ENCODE measurements around the gene CPEB3. TPM values are rescaled to one million over a fixed set of nuclear protein-coding genes. Genes with fewer than 3 reads are reported as not detected.

The CPEB3 gene
- total RNA-seq, 2 experiments from 2014 or later: 1.2 to 1.3 TPM

GRCh38 chr10:92207061-92207460 is 83.8 kb downstream of the CPEB3 start:
- H3K4me3 Mint-ChIP-seq: no peak overlapping the region
- CTCF ChIA-PET: interaction anchor here (0.8 kb wide), 1 partner anchor 53 kb away, joined by 4 read pairs; no protein-coding TSS in a partner anchor
- H3K4me1 Mint-ChIP-seq (ENCODE audit: low read depth): peaks cover 6% of the 10 kb centered on the region
- no peak overlapping the region for H3K27ac Mint-ChIP-seq
- H3K36me3 Mint-ChIP-seq (ENCODE audit: low read depth): no peaks in the 10 kb centered on the region
- H3K27ac ChIP-seq (ENCODE audit: low read depth in 1 of 2, low read length in 2 of 2): no peak overlapping the region
- no peak for TF ChIP-seq CTCF (IDR thresholded peaks at IDR 0.05)
- no peaks in the 10 kb centered on the region for H3K27me3 ChIP-seq (ENCODE audit: control insufficient read depth in 1 of 2, insufficient read depth in 2 of 2, low read length in 2 of 2)
- no peak for ATAC-seq (ENCODE audit: poor library complexity)
- POLR2A ChIA-PET: no interaction called here
- no peaks in the 10 kb centered on the region for H3K9me3 ChIP-seq (ENCODE audit: control insufficient read depth in 1 of 2, insufficient read depth in 1 of 2, low read length in 2 of 2)
- intact Hi-C loops (cut with DNase I, micrococcal nuclease): no loop called here
- H3K4me3 ChIP-seq (ENCODE audit: low read length): no peak overlapping the region
- H3K9me3 Mint-ChIP-seq: no peaks in the 10 kb centered on the region
- H3K4me1 ChIP-seq (ENCODE audit: insufficient read depth, low read length): peaks cover 4% of the 10 kb centered on the region
- no peak for DNase-seq
- H3K27me3 Mint-ChIP-seq: no peaks in the 10 kb centered on the region
- no peaks in the 10 kb centered on the region for H3K36me3 ChIP-seq (ENCODE audit: insufficient read depth, low read length)

GRCh38 chr10:92203919-92204623 is 86.8 kb downstream of the CPEB3 start:
- no peak overlapping the region for H3K27ac ChIP-seq (ENCODE audit: low read depth in 1 of 2, low read length in 2 of 2)
- no peaks in the 10 kb centered on the region for H3K27me3 ChIP-seq (ENCODE audit: control insufficient read depth in 1 of 2, insufficient read depth in 2 of 2, low read length in 2 of 2)
- no peaks in the 10 kb centered on the region for H3K4me1 Mint-ChIP-seq (ENCODE audit: low read depth)
- ATAC-seq (ENCODE audit: poor library complexity) (no peak), DNase-seq (no peak)
- intact Hi-C loops (cut with DNase I, micrococcal nuclease): no loop called here
- H3K9me3 Mint-ChIP-seq: no peaks in the 10 kb centered on the region
- no peak overlapping the region for H3K4me3 Mint-ChIP-seq
- TF ChIP-seq CTCF (IDR thresholded peaks at IDR 0.05): no peak
- CTCF ChIA-PET: interaction anchor here (1.2 kb wide), 1 partner anchor 15 kb away, joined by 3 read pairs; no protein-coding TSS in a partner anchor
- H3K27me3 Mint-ChIP-seq: no peaks in the 10 kb centered on the region
- no peak overlapping the region for H3K4me3 ChIP-seq (ENCODE audit: low read length)
- POLR2A ChIA-PET: no interaction called here
- no peaks in the 10 kb centered on the region for H3K36me3 Mint-ChIP-seq (ENCODE audit: low read depth)
- no peaks in the 10 kb centered on the region for H3K4me1 ChIP-seq (ENCODE audit: insufficient read depth, low read length)
- H3K9me3 ChIP-seq (ENCODE audit: control insufficient read depth in 1 of 2, insufficient read depth in 1 of 2, low read length in 2 of 2): no peaks in the 10 kb centered on the region
- H3K27ac Mint-ChIP-seq: no peak overlapping the region
- H3K36me3 ChIP-seq (ENCODE audit: insufficient read depth, low read length): no peaks in the 10 kb centered on the region

- H3K27ac Mint-ChIP-seq: no peak overlapping the region
- CTCF ChIA-PET: no interaction called here
Measured at GRCh38 chr10:92202536-92202935, 88.3 kb downstream of the CPEB3 start.

More at GRCh38 chr10:92202536-92202935, 88.3 kb downstream of the CPEB3 start:
- intact Hi-C loops (cut with DNase I, micrococcal nuclease): no loop called here
- Mint-ChIP-seq H3K27me3 (no peaks in the 10 kb centered on the region), H3K4me1 (ENCODE audit: low read depth) (no peaks in the 10 kb centered on the region), H3K9me3 (no peaks in the 10 kb centered on the region), H3K36me3 (ENCODE audit: low read depth) (no peaks in the 10 kb centered on the region), H3K4me3 (no peak overlapping the region)
- Histone ChIP-seq H3K27ac (ENCODE audit: low read depth in 1 of 2, low read length in 2 of 2) (no peak overlapping the region), H3K4me3 (ENCODE audit: low read length) (no peak overlapping the region), H3K4me1 (ENCODE audit: insufficient read depth, low read length) (no peaks in the 10 kb centered on the region), H3K27me3 (ENCODE audit: control insufficient read depth in 1 of 2, insufficient read depth in 2 of 2, low read length in 2 of 2) (no peaks in the 10 kb centered on the region), H3K36me3 (ENCODE audit: insufficient read depth, low read length) (no peaks in the 10 kb centered on the region), H3K9me3 (ENCODE audit: control insufficient read depth in 1 of 2, insufficient read depth in 1 of 2, low read length in 2 of 2) (no peaks in the 10 kb centered on the region)
- POLR2A ChIA-PET: no interaction called here
- no peak for DNase-seq
- ATAC-seq (ENCODE audit: poor library complexity): no peak
- TF ChIP-seq CTCF (IDR thresholded peaks at IDR 0.05): no peak
